ENCODE results near the gene ZNF185.
"Not testable (repeated sequence)": the region's sequence is repeated elsewhere in the genome, so short reads cannot be mapped to it uniquely, and the experiment has no call there.

Gene ZNF185

GRCh38 chrX:152895724-152896420 lies 2.0 kb upstream of the ZNF185 start:
- no peak for DNase-seq

- DNase-seq, result no peak
Observed at GRCh38 chrX:152896450-152896849, 1.4 kb upstream of the ZNF185 start.

GRCh38 chrX:152898442-152898841 lies 575 bp downstream of the ZNF185 start:
- DNase-seq, result no peak

GRCh38 chrX:152899111-152899873 lies 1.4 kb downstream of the ZNF185 start:
- no peak for DNase-seq

GRCh38 chrX:152899874-152900719 lies 2.2 kb downstream of the ZNF185 start:
- DNase-seq, result no peak

- DNase-seq, result no peak
Observed at GRCh38 chrX:152900937-152901445, 3.1 kb downstream of the ZNF185 start.

GRCh38 chrX:152901816-152902501 lies 4.1 kb downstream of the ZNF185 start:
- DNase-seq, result no peak

GRCh38 chrX:152902502-152902820 lies 4.6 kb downstream of the ZNF185 start:
- DNase-seq, result no peak

- DNase-seq, result no peak
Observed at GRCh38 chrX:152903589-152903988, 5.7 kb downstream of the ZNF185 start.

GRCh38 chrX:152904151-152905080 lies 6.5 kb downstream of the ZNF185 start:
- peak; percentile 51 for DNase-seq

- no peak for DNase-seq
Observed at GRCh38 chrX:152905081-152905420, 7.2 kb downstream of the ZNF185 start.

- DNase-seq, result no peak
Observed at GRCh38 chrX:152907084-152907651, 9.3 kb downstream of the ZNF185 start.

- DNase-seq, result no peak
Observed at GRCh38 chrX:152908486-152908885, 10.6 kb downstream of the ZNF185 start.

GRCh38 chrX:152910018-152910417 lies 12.2 kb downstream of the ZNF185 start:
- not testable (repeated sequence) for DNase-seq

- DNase-seq, result peak; percentile 47
Observed at GRCh38 chrX:152912106-152912505, 14.2 kb downstream of the ZNF185 start.

GRCh38 chrX:152912641-152913040 lies 14.8 kb downstream of the ZNF185 start:
- no peak for DNase-seq

- DNase-seq, result peak; percentile 45
Observed at GRCh38 chrX:152913346-152913745, 15.5 kb downstream of the ZNF185 start.

GRCh38 chrX:152913910-152914309 lies 16.0 kb downstream of the ZNF185 start:
- no peak for DNase-seq

GRCh38 chrX:152915541-152916241 lies 17.8 kb downstream of the ZNF185 start:
- peak; percentile 66 for DNase-seq

- no peak for DNase-seq
Observed at GRCh38 chrX:152917656-152918579, 20.1 kb downstream of the ZNF185 start.

Measured in RPMI8226 (cell line).